B cell (primary cell): Measurements from ENCODE around the gene ABR. TPM values are rescaled to one million over a fixed set of nuclear protein-coding genes. Genes with fewer than 3 reads are reported as not detected.

Source experiments
- ATAC-seq: fragments of 200-7000 bp; cut with Tn5 transposase; one replicate; pipeline ENCODE4 v1.10.0; 2021; ENCODE audit warnings: low read depth, mild to moderate bottlenecking, moderate number of reproducible peaks, moderate library complexity
- CTCF ChIA-PET: fragments of 350-600 bp; sonication (Branson Sonifier 250); formaldehyde crosslinking; loops from one replicate; lab custom pipeline; 2021; ENCODE audit warnings: antibody characterized with exemption, inconsistent platforms; lab: Charles Lee
- POLR2A ChIA-PET: fragments of 350-600 bp; sonication (Branson Sonifier 250); formaldehyde crosslinking; loops from one replicate; lab custom pipeline; 2021; ENCODE audit warnings: antibody characterized with exemption; lab: Charles Lee
- DNase-seq: peaks from one replicate; pipeline ENCODE4 v3.0.0; 2013
- H2AFZ ChIP-seq: 2 replicates; pipeline ENCODE4 v1.6.1; 2012; ENCODE audit warnings: mild to moderate bottlenecking, low read depth, low read length; ENCODE audit not compliant: insufficient read depth, poor library complexity, severe bottlenecking
- H3K27ac ChIP-seq, 2 donors: 1 replicate in 1 of 2; 2 replicates in 1 of 2; pipeline ENCODE4 v1.5.1; 2012 to 2013; ENCODE audit warnings: low read length in 2 of 2, mild to moderate bottlenecking in 2 of 2, moderate library complexity in 1 of 2
- H3K27me3 ChIP-seq, 4 experiments: fragments of 200-600 bp in 1 of 4; sonication (generic) in 1 of 4; replicated peaks in 1 of 4; 1 replicate in 2 of 4; 2 replicates in 2 of 4; pipeline versions ENCODE4 v1.6.1 to v1.7.0; 2013 to 2016; ENCODE audit warnings: low read length in 3 of 4, mild to moderate bottlenecking in 2 of 4, mixed read lengths in 1 of 4, moderate library complexity in 1 of 4; ENCODE audit not compliant: insufficient read depth in 4 of 4, control insufficient read depth in 3 of 4; ENCODE audit errors: control extremely low read depth in 1 of 4
- H3K36me3 ChIP-seq, 2 experiments: replicated peaks in 1 of 2; 1 replicate in 1 of 2; 2 replicates in 1 of 2; pipeline versions ENCODE4 v1.6.1 to v1.7.1; 2013; ENCODE audit warnings: low read length in 1 of 2; ENCODE audit not compliant: insufficient read depth in 2 of 2, control insufficient read depth in 1 of 2; ENCODE audit errors: control extremely low read depth in 1 of 2, extremely low read depth in 1 of 2
- H3K4me1 ChIP-seq, 2 donors: fragments of 200-600 bp in 1 of 2; sonication (generic) in 1 of 2; 1 replicate in 1 of 2; 2 replicates in 1 of 2; pipeline versions ENCODE4 v1.5.1 to v1.6.1; 2013 to 2017; ENCODE audit warnings: low read length in 2 of 2; ENCODE audit not compliant: control insufficient read depth in 2 of 2, insufficient read depth in 2 of 2
- H3K4me2 ChIP-seq: replicated peaks from 2 replicates; pipeline ENCODE3; 2012; ENCODE audit warnings: mild to moderate bottlenecking, low read depth, low read length; ENCODE audit not compliant: poor library complexity, severe bottlenecking
- H3K4me3 ChIP-seq, 5 experiments: fragments of 200-600 bp in 1 of 5; sonication (generic) in 1 of 5; 1 replicate in 3 of 5; 2 replicates in 2 of 5; pipeline versions ENCODE4 v1.5.1 to v1.7.0; 2011 to 2016; ENCODE audit warnings: low read length in 4 of 5, mild to moderate bottlenecking in 4 of 5, low read depth in 2 of 5, control low read depth in 1 of 5, moderate library complexity in 1 of 5; ENCODE audit not compliant: insufficient read depth in 1 of 5; ENCODE audit errors: control extremely low read depth in 1 of 5, extremely low read depth in 1 of 5
- H3K79me2 ChIP-seq: fragments of 200-600 bp; sonication (generic); one replicate; pipeline ENCODE4 v1.6.0; 2016; ENCODE audit warnings: low read length; ENCODE audit not compliant: control insufficient read depth, insufficient read depth
- H3K9ac ChIP-seq: fragments of 200-600 bp; sonication (generic); 2 replicates; pipeline ENCODE4 v1.6.1; 2017; ENCODE audit warnings: mild to moderate bottlenecking, low read length, moderate library complexity
- H3K9me3 ChIP-seq, 3 donors: one replicate each; pipeline versions ENCODE4 v1.6.1 to v1.7.1; 2013; ENCODE audit warnings: low read length in 2 of 3; ENCODE audit not compliant: control insufficient read depth in 2 of 3, insufficient read depth in 1 of 3; ENCODE audit errors: control extremely low read depth in 1 of 3
- H4K20me1 ChIP-seq: 2 replicates; pipeline ENCODE4 v1.6.0; 2012; ENCODE audit warnings: mild to moderate bottlenecking, low read length; ENCODE audit not compliant: insufficient read depth, control insufficient read depth, poor library complexity, severe bottlenecking
- H3K27ac Mint-ChIP-seq: one replicate; pipeline ENCODE4 v1.8.0; 2021; ENCODE audit warnings: mixed read lengths
- H3K27me3 Mint-ChIP-seq: one replicate; pipeline ENCODE4 v1.8.0; 2021; ENCODE audit warnings: mixed read lengths
- H3K4me1 Mint-ChIP-seq: one replicate; pipeline ENCODE4 v1.8.0; 2021; ENCODE audit warnings: mixed read lengths
- H3K4me3 Mint-ChIP-seq: one replicate; pipeline ENCODE4 v1.8.0; 2021; ENCODE audit warnings: mixed read lengths
- H3K9me3 Mint-ChIP-seq: one replicate; pipeline ENCODE4 v1.8.0; 2022; ENCODE audit warnings: mixed read lengths; ENCODE audit not compliant: insufficient read depth
- CTCF ChIP-seq: fragments of 200-600 bp; IDR thresholded peaks from one replicate; pipeline ENCODE4 v1.8.0; 2022; ENCODE audit warnings: antibody characterized with exemption, mild to moderate bottlenecking
- EZH2 ChIP-seq: IDR thresholded peaks from 2 replicates; pipeline ENCODE4 v1.6.1; 2012; ENCODE audit warnings: borderline replicate concordance, low read depth, mild to moderate bottlenecking, moderate library complexity, low read length; ENCODE audit not compliant: insufficient read depth, poor library complexity, severe bottlenecking
- WGBS: methylation state at CpG from one replicate; pipeline ENCODE4 v1.1.5; 2013; ENCODE audit warnings: missing lambda C conversion rate; ENCODE audit not compliant: insufficient coverage; 5-methylcytosine and 5-hydroxymethylcytosine counted together
- intact Hi-C: fragments of 100-400 bp; cut with micrococcal nuclease; formaldehyde crosslinking; loops from one replicate; pipeline ENCODE4 v1.10.0; 2022
- polyA plus RNA-seq: library from polyadenylated mRNA; depleted of rRNA; stranded (reverse); fragments of >200 nt; gene quantifications from 2 replicates; pipeline ENCODE4 v1.2.3, GENCODE V29; 2012
- total RNA-seq, 2 donors: library from RNA; stranded (reverse); fragments of 120-200 nt in 1 of 2; gene quantifications; 1 replicate in 1 of 2; 2 replicates in 1 of 2; pipeline versions ENCODE4 v1.2.3 to v1.2.4, GENCODE V29; 2013 to 2022

Gene ABR
- total and polyA plus RNA-seq, 2 donors (not counting 1 experiment from before 2014, with no cell fraction given) = 79.8 to 262 TPM

- H3K27ac ChIP-seq = no peak overlapping the region
- H3K27me3 Mint-ChIP-seq = no peaks in the 10 kb centered on the region
- H3K9me3 ChIP-seq = peaks cover 0 to 10% (median 0%) of the 10 kb centered on the region in 3 donors
- H3K9me3 Mint-ChIP-seq = no peaks in the 10 kb centered on the region
- peaks cover 86% of the 10 kb centered on the region for H3K79me2 ChIP-seq
- H4K20me1 ChIP-seq = peaks cover 98% of the 10 kb centered on the region
- intact Hi-C loops = no loop called here
- H3K27ac Mint-ChIP-seq = no peak overlapping the region
- ChIA-PET CTCF (interaction anchor here (1.0 kb wide), 1 partner anchor 8 kb away, joined by 3 read pairs; no protein-coding TSS in a partner anchor), POLR2A (no interaction called here)
- H3K4me1 Mint-ChIP-seq = peaks cover 2% of the 10 kb centered on the region
- no peaks in the 10 kb centered on the region for H3K27me3 ChIP-seq
- TF ChIP-seq EZH2 = no peak
- TF ChIP-seq CTCF = no peak
- H3K4me1 ChIP-seq = no peaks in the 10 kb centered on the region
- DNase-seq (no peak), ATAC-seq (no peak)
- 97% methylated on average over 12 of the region's 14 CpGs for WGBS
- H3K36me3 ChIP-seq = peaks cover 0 to 4% of the 10 kb centered on the region in 2 experiments
- no peak overlapping the region for H3K4me3 Mint-ChIP-seq
- no peak overlapping the region for H2AFZ ChIP-seq
- no peak overlapping the region for H3K9ac ChIP-seq
- no peak overlapping the region for H3K4me2 ChIP-seq
- no peak overlapping the region for H3K4me3 ChIP-seq
Measured at GRCh38 chr17:1145311-1145986, 34.3 kb downstream of the ABR start.

GRCh38 chr17:1144162-1144561 is 35.6 kb downstream of the ABR start:
- TF ChIP-seq EZH2 (no peak), CTCF (no peak)
- Histone ChIP-seq H3K27ac (no peak overlapping the region), H3K79me2 (peaks cover 88% of the 10 kb centered on the region), H3K36me3 (no peaks in the 10 kb centered on the region), H2AFZ (no peak overlapping the region), H3K4me2 (no peak overlapping the region), H3K9me3 (peaks cover 0 to 10% (median 0%) of the 10 kb centered on the region in 3 donors), H3K9ac (no peak overlapping the region), H4K20me1 (peaks cover 98% of the 10 kb centered on the region), H3K4me3 (no peak overlapping the region), H3K4me1 (no peaks in the 10 kb centered on the region), H3K27me3 (no peaks in the 10 kb centered on the region)
- POLR2A ChIA-PET = no interaction called here
- no peak overlapping the region for H3K4me3 Mint-ChIP-seq
- H3K4me1 Mint-ChIP-seq = peaks cover 2% of the 10 kb centered on the region
- intact Hi-C loops = no loop called here
- no peak overlapping the region for H3K27ac Mint-ChIP-seq
- 98% methylated on average over 9 of the region's 17 CpGs for WGBS
- CTCF ChIA-PET = interaction anchor here (0.6 kb wide), 1 partner anchor 121 kb away, joined by 3 read pairs; no protein-coding TSS in a partner anchor
- no peaks in the 10 kb centered on the region for H3K27me3 Mint-ChIP-seq
- ATAC-seq (no peak), DNase-seq (no peak)
- H3K9me3 Mint-ChIP-seq = no peaks in the 10 kb centered on the region
